BE2C (cell line): ENCODE measurements around the gene TNPO3.

Experiments
- DNase-seq: peaks from one replicate; pipeline ENCODE4 v3.0.0-alpha.2; 2020
- H3K27me3 ChIP-seq: fragments of 250-450 bp; sonication (Bioruptor Pico); 2 replicates; pipeline ENCODE4 v1.5.1; 2020; ENCODE audit warnings: mild to moderate bottlenecking
- H3K36me3 ChIP-seq: fragments of 250-450 bp; sonication (Bioruptor Pico); 2 replicates; pipeline ENCODE4 v1.5.1; 2020; ENCODE audit warnings: mild to moderate bottlenecking
- H3K4me1 ChIP-seq: fragments of 250-450 bp; sonication (Bioruptor Pico); 2 replicates; pipeline ENCODE4 v1.5.1; 2020
- H3K4me3 ChIP-seq: 2 replicates; pipeline ENCODE4 v1.5.1; 2011; ENCODE audit warnings: low read depth, low read length
- H3K9me3 ChIP-seq: fragments of 250-450 bp; sonication (Bioruptor Pico); 2 replicates; pipeline ENCODE4 v1.5.1; 2020
- CTCF ChIP-seq: IDR thresholded peaks from 2 replicates; pipeline ENCODE4 v1.5.1; 2012; ENCODE audit warnings: mild to moderate bottlenecking, low read depth, low read length

TNPO3 gene

GRCh38 chr7:128955981-128956380 is 98.9 kb downstream of the TNPO3 start:
- no peak for DNase-seq
- H3K36me3 ChIP-seq: peaks cover 56% of the 10 kb centered on the region
- H3K4me1 ChIP-seq: peaks cover 14% of the 10 kb centered on the region
- H3K27me3 ChIP-seq: no peaks in the 10 kb centered on the region
- no peak overlapping the region for H3K4me3 ChIP-seq
- H3K9me3 ChIP-seq: no peaks in the 10 kb centered on the region
- no peak for TF ChIP-seq CTCF

DNA sequence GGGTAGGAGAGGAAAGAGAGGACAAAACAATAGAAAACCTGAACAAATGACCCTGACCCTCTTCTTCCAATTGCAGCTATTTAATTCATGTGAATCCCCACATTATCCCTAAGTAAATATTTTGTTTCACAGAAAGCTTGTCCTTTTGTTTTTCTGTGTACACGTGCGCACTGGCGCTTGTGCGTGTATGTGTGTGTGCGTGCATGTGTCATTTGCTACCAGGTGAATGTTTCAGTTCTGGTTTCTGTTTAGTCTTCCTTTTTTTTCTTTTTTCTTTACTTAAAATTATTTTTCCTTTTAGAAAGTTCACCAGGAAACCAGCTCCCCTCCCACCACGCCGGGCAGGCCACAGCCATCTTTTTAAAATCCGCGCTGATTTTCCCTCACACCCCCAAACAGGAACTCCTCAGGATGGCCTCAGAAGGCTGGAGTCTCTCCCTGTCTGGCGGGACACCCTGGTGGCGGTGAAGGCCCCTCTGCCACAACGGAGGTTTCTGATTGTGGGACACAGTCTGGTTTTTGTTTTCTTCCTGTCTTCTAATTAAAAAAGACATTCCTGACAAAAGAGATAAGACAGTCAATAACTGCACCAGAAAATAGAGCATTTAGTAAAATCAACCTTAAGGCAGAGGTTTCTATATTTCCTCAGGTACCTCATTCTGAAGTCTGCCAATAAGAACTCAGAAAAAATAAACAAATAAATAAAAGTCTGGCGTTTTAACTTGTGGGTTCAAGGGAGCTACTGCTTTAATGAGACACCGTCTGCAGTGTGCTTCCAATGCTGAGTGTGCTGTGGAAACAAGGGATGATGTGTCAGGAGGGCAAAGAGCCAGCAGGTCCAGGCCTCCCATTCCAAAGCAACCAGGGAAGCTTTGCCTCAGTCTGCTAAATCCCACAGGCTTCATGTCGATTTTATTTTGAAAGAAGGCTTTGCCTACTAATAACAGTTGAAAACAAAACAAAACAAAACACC is 99.8 kb downstream of the TNPO3 start:
- peak; percentile 51 for TF ChIP-seq CTCF
- Histone ChIP-seq H3K36me3 (peaks cover 54% of the 10 kb centered on the region), H3K9me3 (no peaks in the 10 kb centered on the region), H3K27me3 (no peaks in the 10 kb centered on the region), H3K4me3 (no peak overlapping the region), H3K4me1 (peaks cover 14% of the 10 kb centered on the region)
- DNase-seq: peak; percentile 78

DNA sequence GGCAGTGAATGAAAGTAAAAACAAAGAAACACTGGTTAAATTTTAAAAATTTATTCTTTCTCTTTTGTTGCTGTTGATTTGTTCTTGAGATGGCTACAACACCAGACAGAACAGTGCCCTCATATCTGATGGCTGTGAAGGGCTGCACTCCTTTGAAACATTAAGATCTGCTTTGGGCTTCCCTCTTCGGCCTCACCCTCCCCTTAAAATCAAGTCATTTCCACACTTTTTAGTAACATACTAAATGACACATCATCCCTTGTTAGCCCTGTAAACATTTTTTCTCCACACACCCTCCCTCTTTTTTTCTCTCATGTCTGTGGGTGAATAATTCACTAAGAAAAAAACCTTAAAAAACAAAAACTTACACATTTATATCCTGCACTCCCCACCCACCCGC is 100.8 kb downstream of the TNPO3 start:
- Histone ChIP-seq H3K4me1 (peaks cover 14% of the 10 kb centered on the region), H3K4me3 (no peak overlapping the region), H3K9me3 (no peaks in the 10 kb centered on the region), H3K36me3 (peaks cover 44% of the 10 kb centered on the region), H3K27me3 (no peaks in the 10 kb centered on the region)
- DNase-seq: no peak
- no peak for TF ChIP-seq CTCF

DNA sequence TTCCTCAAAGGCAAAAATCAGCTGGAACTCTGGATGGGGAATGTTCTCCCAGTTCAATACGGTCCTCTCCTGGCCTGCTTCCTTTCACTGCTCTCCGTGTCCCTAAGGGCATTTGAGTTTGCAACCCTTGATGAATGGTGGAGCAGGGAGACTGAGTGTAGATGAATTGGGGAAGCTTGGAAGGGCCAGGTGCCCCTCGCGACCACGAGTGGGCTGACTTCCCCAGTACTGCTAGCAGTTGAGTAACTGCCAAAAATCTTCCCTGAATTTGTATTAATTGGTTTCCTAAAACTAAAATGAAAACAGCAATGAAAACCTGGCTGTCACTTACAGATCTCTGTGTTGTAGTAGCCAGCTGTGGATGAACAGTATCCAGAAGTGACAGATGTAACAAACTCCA is 103.6 kb downstream of the TNPO3 start:
- Histone ChIP-seq H3K4me3 (no peak overlapping the region), H3K4me1 (peaks cover 12% of the 10 kb centered on the region), H3K27me3 (no peaks in the 10 kb centered on the region), H3K9me3 (no peaks in the 10 kb centered on the region), H3K36me3 (peaks cover 20% of the 10 kb centered on the region)
- DNase-seq: no peak
- no peak for TF ChIP-seq CTCF

- H3K36me3 ChIP-seq: peaks cover 19% of the 10 kb centered on the region
- no peaks in the 10 kb centered on the region; the same call in 1 of the 2 replicates for H3K4me1 ChIP-seq
- no peak for DNase-seq
- no peak overlapping the region for H3K4me3 ChIP-seq
- H3K9me3 ChIP-seq: no peaks in the 10 kb centered on the region
- TF ChIP-seq CTCF: no peak
- no peaks in the 10 kb centered on the region for H3K27me3 ChIP-seq
Observed at GRCh38 chr7:128948976-128949760, 105.7 kb downstream of the TNPO3 start.
